T-helper 2 cell treated with Interferon-gamma antibody and Interleukin-4, amounts not matched to agents 5 μg/mL and 100 μg/mL, for 36 hours (primary cell): ENCODE data around the gene FRYL.

Experiments
- DNase-seq: peaks from one replicate; pipeline ENCODE4 v3.0.0; 2021; ENCODE audit warnings: low spot score
- H3K27ac Mint-ChIP-seq: one replicate; pipeline ENCODE4 v1.8.0; 2021; ENCODE audit warnings: mild to moderate bottlenecking, mixed read lengths
- H3K27me3 Mint-ChIP-seq: one replicate; pipeline ENCODE4 v1.8.0; 2021; ENCODE audit warnings: low read depth, mixed read lengths
- H3K36me3 Mint-ChIP-seq: one replicate; pipeline ENCODE4 v1.8.0; 2021; ENCODE audit warnings: low read depth, mixed read lengths
- H3K4me1 Mint-ChIP-seq: one replicate; pipeline ENCODE4 v1.8.0; 2021; ENCODE audit warnings: low read depth, mixed read lengths
- H3K4me3 Mint-ChIP-seq: one replicate; pipeline ENCODE4 v1.8.0; 2022; ENCODE audit warnings: mild to moderate bottlenecking, moderate library complexity, mixed read lengths
- H3K9me3 Mint-ChIP-seq: one replicate; pipeline ENCODE4 v1.8.0; 2021; ENCODE audit warnings: mixed read lengths

Gene FRYL

GRCh38 chr4:48509543-48509942 lies 270.5 kb downstream of the FRYL start:
- no peaks in the 10 kb centered on the region for H3K27me3 Mint-ChIP-seq
- peaks cover 53% of the 10 kb centered on the region for H3K36me3 Mint-ChIP-seq

GRCh38 chr4:48506716-48507115 lies 273.4 kb downstream of the FRYL start:
- Mint-ChIP-seq H3K36me3 (peaks cover 43% of the 10 kb centered on the region), H3K4me1 (peaks cover 12% of the 10 kb centered on the region), H3K27me3 (no peaks in the 10 kb centered on the region), H3K27ac (no peak overlapping the region), H3K9me3 (no peaks in the 10 kb centered on the region), H3K4me3 (no peak overlapping the region)
- DNase-seq: no peak

More at GRCh38 chr4:48509543-48509942, 270.5 kb downstream of the FRYL start:
- Mint-ChIP-seq H3K4me1 (peaks cover under 1% of the 10 kb centered on the region), H3K9me3 (no peaks in the 10 kb centered on the region), H3K4me3 (no peak overlapping the region), H3K27ac (no peak overlapping the region)
- no peak for DNase-seq

GRCh38 chr4:48504352-48504751 lies 275.7 kb downstream of the FRYL start:
- H3K4me3 Mint-ChIP-seq: no peak overlapping the region
- H3K27me3 Mint-ChIP-seq: no peaks in the 10 kb centered on the region
- no peak overlapping the region for H3K27ac Mint-ChIP-seq
- peaks cover 46% of the 10 kb centered on the region for H3K36me3 Mint-ChIP-seq
- no peak for DNase-seq
- no peaks in the 10 kb centered on the region for H3K9me3 Mint-ChIP-seq
- H3K4me1 Mint-ChIP-seq: peaks cover 16% of the 10 kb centered on the region

- H3K27ac Mint-ChIP-seq: no peak overlapping the region
- H3K9me3 Mint-ChIP-seq: no peaks in the 10 kb centered on the region
- peaks cover 46% of the 10 kb centered on the region for H3K36me3 Mint-ChIP-seq
These were observed 276.1 kb downstream of the FRYL start for GRCh38 chr4:48504026-48504330.

GRCh38 chr4:48503233-48504025 lies 276.6 kb downstream of the FRYL start:
- Mint-ChIP-seq H3K27ac (no peak overlapping the region), H3K36me3 (peaks cover 47% of the 10 kb centered on the region), H3K4me1 (peaks cover 20% of the 10 kb centered on the region), H3K27me3 (no peaks in the 10 kb centered on the region), H3K9me3 (no peaks in the 10 kb centered on the region), H3K4me3 (no peak overlapping the region)
- DNase-seq: no peak

More at GRCh38 chr4:48504026-48504330, 276.1 kb downstream of the FRYL start:
- Mint-ChIP-seq H3K4me3 (no peak overlapping the region), H3K4me1 (peaks cover 18% of the 10 kb centered on the region), H3K27me3 (no peaks in the 10 kb centered on the region)
- no peak for DNase-seq

GRCh38 chr4:48499551-48500066 lies 280.5 kb downstream of the FRYL start:
- DNase-seq: no peak
- Mint-ChIP-seq H3K27ac (no peak overlapping the region), H3K36me3 (peaks cover 44% of the 10 kb centered on the region), H3K4me1 (peaks cover 20% of the 10 kb centered on the region), H3K9me3 (no peaks in the 10 kb centered on the region), H3K4me3 (no peak overlapping the region), H3K27me3 (no peaks in the 10 kb centered on the region)

- Mint-ChIP-seq H3K36me3 (peaks cover 44% of the 10 kb centered on the region), H3K4me1 (peaks cover 13% of the 10 kb centered on the region), H3K27ac (no peak overlapping the region), H3K4me3 (no peak overlapping the region), H3K27me3 (peaks cover 2% of the 10 kb centered on the region), H3K9me3 (no peaks in the 10 kb centered on the region)
- no peak for DNase-seq
These were observed 281.2 kb downstream of the FRYL start for GRCh38 chr4:48498895-48499294.

- H3K4me3 Mint-ChIP-seq: no peak overlapping the region
- H3K4me1 Mint-ChIP-seq: peaks cover 8% of the 10 kb centered on the region
- H3K27ac Mint-ChIP-seq: no peak overlapping the region
- peaks cover 33% of the 10 kb centered on the region for H3K36me3 Mint-ChIP-seq
- H3K27me3 Mint-ChIP-seq: peaks cover 25% of the 10 kb centered on the region
- H3K9me3 Mint-ChIP-seq: no peaks in the 10 kb centered on the region
- no peak for DNase-seq
These were observed 284.1 kb downstream of the FRYL start for GRCh38 chr4:48495941-48496340.

- Mint-ChIP-seq H3K36me3 (peaks cover 13% of the 10 kb centered on the region), H3K4me3 (no peak overlapping the region), H3K9me3 (no peaks in the 10 kb centered on the region), H3K27ac (no peak overlapping the region), H3K4me1 (peaks cover under 1% of the 10 kb centered on the region), H3K27me3 (peaks cover 39% of the 10 kb centered on the region)
- DNase-seq: no peak
These were observed 286.5 kb downstream of the FRYL start for GRCh38 chr4:48493452-48494100.

GRCh38 chr4:48491514-48492176 lies 288.4 kb downstream of the FRYL start:
- H3K27me3 Mint-ChIP-seq: peaks cover 54% of the 10 kb centered on the region
- H3K36me3 Mint-ChIP-seq: peaks cover 8% of the 10 kb centered on the region
- no peak overlapping the region for H3K4me3 Mint-ChIP-seq
- H3K27ac Mint-ChIP-seq: no peak overlapping the region
- no peak for DNase-seq
- no peaks in the 10 kb centered on the region for H3K4me1 Mint-ChIP-seq
- H3K9me3 Mint-ChIP-seq: no peaks in the 10 kb centered on the region

GRCh38 chr4:48490680-48491513 lies 289.2 kb downstream of the FRYL start:
- peaks cover 3% of the 10 kb centered on the region for H3K36me3 Mint-ChIP-seq
- H3K9me3 Mint-ChIP-seq: no peaks in the 10 kb centered on the region
- H3K27me3 Mint-ChIP-seq: peaks cover 58% of the 10 kb centered on the region
- DNase-seq: no peak
- H3K4me1 Mint-ChIP-seq: no peaks in the 10 kb centered on the region
- no peak overlapping the region for H3K4me3 Mint-ChIP-seq
- H3K27ac Mint-ChIP-seq: no peak overlapping the region

GRCh38 chr4:48490012-48490679 lies 289.9 kb downstream of the FRYL start, which contains the start of gene ZAR1:
Gene ZAR1 (plus strand): TSS chr4:48490252. CDS start chr4:48490292, 40 bp downstream.
- H3K9me3 Mint-ChIP-seq: no peaks in the 10 kb centered on the region
- peak within 1 kb of the TSS; percentile 45 for H3K4me3 Mint-ChIP-seq
- H3K27me3 Mint-ChIP-seq: peaks cover 64% of the 10 kb centered on the region
- no peaks in the 10 kb centered on the region for H3K4me1 Mint-ChIP-seq
- H3K36me3 Mint-ChIP-seq: no peaks in the 10 kb centered on the region
- no peak within 1 kb of the TSS for H3K27ac Mint-ChIP-seq
- DNase-seq: no peak

GRCh38 chr4:48489683-48490011 lies 290.4 kb downstream of the FRYL start:
- H3K9me3 Mint-ChIP-seq: no peaks in the 10 kb centered on the region
- no peaks in the 10 kb centered on the region for H3K36me3 Mint-ChIP-seq
- H3K4me1 Mint-ChIP-seq: peaks cover 3% of the 10 kb centered on the region
- DNase-seq: no peak
- peaks cover 69% of the 10 kb centered on the region for H3K27me3 Mint-ChIP-seq
- H3K4me3 Mint-ChIP-seq: no peak overlapping the region
- no peak overlapping the region for H3K27ac Mint-ChIP-seq
